Cardiac fibroblast (primary cell): ENCODE results near the gene MAP3K1.

ENCODE experiments used
- DNase-seq, 2 donors: peaks; one replicate each; pipeline versions ENCODE4 v3.0.0 to v3.0.0-alpha.2; 2010; ENCODE audit warnings: low read depth in 2 of 2
- H3K4me3 ChIP-seq, 2 donors: replicated peaks in 1 of 2; 1 replicate in 1 of 2; 2 replicates in 1 of 2; pipeline ENCODE4 v1.5.1; 2011; ENCODE audit warnings: low read depth in 2 of 2, low read length in 2 of 2, mild to moderate bottlenecking in 2 of 2, moderate library complexity in 1 of 2
- CTCF ChIP-seq: IDR thresholded peaks from one replicate; pipeline ENCODE4 v1.5.1; 2011; ENCODE audit warnings: low read depth, mild to moderate bottlenecking, low read length, inconsistent platforms

MAP3K1 gene

GRCh38 chr5:56900858-56901578 is 85.7 kb downstream of the MAP3K1 start:
- TF ChIP-seq CTCF = peak; percentile 67
- H3K4me3 ChIP-seq = no peak overlapping the region
- peak; percentile 52 to 64 for DNase-seq

DNA sequence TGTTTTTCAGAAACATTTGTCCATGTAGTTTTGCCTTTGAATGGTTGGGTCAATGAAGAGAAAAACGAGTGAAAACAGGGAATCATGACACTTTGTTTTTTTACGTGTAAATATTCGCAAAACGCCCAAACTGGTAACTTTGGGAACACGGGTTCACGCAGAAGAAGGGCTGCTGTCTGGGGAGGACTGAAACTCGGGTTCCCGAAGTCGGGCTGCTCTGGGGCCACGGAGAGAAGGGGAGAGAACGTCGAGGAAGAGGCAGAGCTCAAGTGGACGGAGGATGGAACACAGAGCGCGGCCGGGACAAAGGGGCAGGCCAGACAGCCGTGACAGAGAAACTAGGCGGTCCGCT is 93.6 kb downstream of the MAP3K1 start:
- peak overlapping the region; percentile 64 to 76 for H3K4me3 ChIP-seq
- DNase-seq = no peak
- no peak for TF ChIP-seq CTCF

DNA sequence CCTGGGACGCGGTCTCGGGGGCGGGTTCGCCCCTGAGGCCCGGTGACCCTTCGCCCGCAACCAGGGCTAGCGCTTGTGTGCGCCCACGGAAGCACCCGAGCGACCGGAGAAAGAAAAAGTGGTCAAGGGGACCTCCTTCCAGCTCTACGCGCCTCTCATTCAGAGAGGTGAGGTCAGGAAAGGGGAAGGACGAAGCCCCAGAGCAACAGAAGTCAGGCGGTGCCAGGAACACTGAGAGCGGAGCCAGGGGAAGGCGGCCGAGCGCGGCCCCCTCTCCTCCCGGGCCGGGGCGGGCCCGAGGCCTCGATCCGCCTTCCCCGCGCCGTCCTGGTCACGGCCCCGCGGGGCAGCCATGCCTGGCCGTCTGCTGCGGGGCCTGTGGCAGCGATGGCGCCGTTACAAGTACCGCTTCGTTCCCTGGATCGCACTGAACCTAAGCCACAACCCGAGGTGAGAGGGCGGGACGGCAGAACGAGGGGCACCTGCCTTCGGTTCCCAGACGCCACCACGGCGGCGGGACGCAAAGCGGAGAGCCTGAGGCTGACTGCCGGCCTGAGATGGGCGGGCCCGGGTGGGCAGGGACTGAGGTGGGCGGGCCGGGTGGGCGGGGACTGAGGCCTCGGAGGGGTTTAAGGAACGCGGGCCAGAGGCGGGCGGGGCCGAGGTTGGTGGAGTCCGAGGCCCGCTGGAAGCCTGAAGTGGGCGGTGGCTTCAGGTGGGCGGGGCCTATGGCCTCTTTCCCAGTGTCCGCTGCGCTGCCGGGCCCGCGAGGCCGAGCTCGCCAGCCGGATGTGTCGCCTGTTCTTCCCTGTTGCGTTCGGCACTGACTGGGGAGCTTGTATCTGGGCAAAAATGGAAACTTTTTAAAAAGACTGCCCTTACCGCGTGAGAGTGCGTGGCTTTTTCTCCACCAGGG is 94.2 kb downstream of the MAP3K1 start, which contains the start of gene SETD9:
Gene SETD9, plus strand, starts transcription at position 303 of the 916 bp plus-strand sequence. Its CDS starts 50 bp downstream, at position 353.
- no peak for TF ChIP-seq CTCF
- DNase-seq = peak; percentile 98
- H3K4me3 ChIP-seq = peak within 1 kb of the TSS; percentile 64 to 76

DNA sequence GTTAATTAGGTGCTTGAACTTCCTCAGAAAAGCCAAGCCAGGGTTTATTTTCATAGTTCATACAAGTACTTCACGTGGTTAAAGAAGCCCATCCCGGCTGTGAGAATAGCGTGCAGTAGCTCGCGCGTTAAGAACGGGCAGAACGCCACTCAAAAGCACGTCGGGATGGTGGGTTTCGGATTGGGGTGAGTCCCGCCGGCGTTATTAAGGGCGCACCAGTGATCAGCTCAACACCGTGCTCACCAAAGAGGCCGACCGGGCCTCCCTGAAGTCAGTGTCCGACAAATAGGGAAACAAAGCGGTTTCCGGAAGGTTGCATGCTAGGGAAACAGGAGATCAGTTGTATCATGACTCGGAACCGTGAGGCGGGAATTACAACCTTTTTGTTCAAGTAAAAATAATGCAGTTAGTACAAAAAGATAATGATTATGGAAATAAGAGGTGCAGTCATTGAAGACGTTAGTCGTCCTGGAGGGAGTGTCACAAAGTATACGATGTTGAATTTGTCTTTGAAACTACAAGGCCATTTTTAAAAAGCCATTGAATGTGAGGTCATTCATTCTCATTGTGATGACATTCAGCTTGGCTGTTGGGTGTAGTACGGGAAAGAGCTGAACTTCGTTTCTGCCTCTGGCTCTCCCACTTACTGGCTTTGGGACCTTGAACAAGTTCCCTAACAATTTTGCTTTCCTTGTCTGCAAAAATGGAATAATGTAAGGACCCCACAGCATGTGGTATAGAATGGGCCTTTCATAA is 95.0 kb downstream of the MAP3K1 start:
- H3K4me3 ChIP-seq = peak overlapping the region; percentile 57
- no peak for DNase-seq
- no peak for TF ChIP-seq CTCF

DNA sequence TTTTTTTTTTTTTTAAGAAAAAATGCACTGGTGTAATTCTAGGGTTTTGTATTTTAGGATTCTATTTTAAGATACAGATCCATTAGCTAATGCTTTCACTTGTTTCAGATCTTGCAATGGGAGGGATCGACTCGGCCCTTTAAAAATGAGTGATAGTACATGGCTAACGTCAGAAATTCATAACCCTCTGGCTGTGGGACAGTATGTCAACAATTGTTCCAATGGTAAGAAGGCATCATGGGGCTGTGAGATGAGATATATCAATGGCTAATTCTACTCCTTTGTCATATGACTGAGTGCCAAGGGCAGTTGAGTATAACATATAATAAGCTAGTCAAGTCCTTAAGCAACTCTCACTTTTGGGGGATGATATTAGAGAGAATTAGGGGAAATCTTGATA is 98.4 kb downstream of the MAP3K1 start:
- no peak for DNase-seq
- no peak for TF ChIP-seq CTCF
- no peak overlapping the region for H3K4me3 ChIP-seq

- no peak for TF ChIP-seq CTCF
- no peak overlapping the region for H3K4me3 ChIP-seq
- no peak for DNase-seq
These were observed 99.3 kb downstream of the MAP3K1 start for GRCh38 chr5:56914678-56915077.
